CD14-positive monocyte (primary cell): ENCODE data around the gene RFX7. TPM values are rescaled to one million over a fixed set of nuclear protein-coding genes. Genes with fewer than 3 reads are reported as not detected.

Experiments used
- DNase-seq, 3 donors: peaks; one replicate each; pipeline ENCODE4 v3.0.0-alpha.2; 2011 to 2022
- H2AFZ ChIP-seq: 2 replicates; pipeline ENCODE4 v1.6.0; 2012; ENCODE audit warnings: mild to moderate bottlenecking, low read depth, low read length, inconsistent platforms; ENCODE audit not compliant: insufficient read depth, poor library complexity, severe bottlenecking
- H3K27ac ChIP-seq, 2 donors: 1 replicate in 1 of 2; 2 replicates in 1 of 2; pipeline ENCODE4 v1.5.1; 2012 to 2013; ENCODE audit warnings: low read length in 2 of 2, control low read depth in 1 of 2, inconsistent platforms in 1 of 2, low read depth in 1 of 2, mild to moderate bottlenecking in 1 of 2
- H3K27me3 ChIP-seq, 2 donors: one replicate each; pipeline versions ENCODE4 v1.6.0 to v1.6.1; 2011 to 2013; ENCODE audit warnings: low read length in 2 of 2; ENCODE audit not compliant: control insufficient read depth in 2 of 2, insufficient read depth in 2 of 2
- H3K36me3 ChIP-seq, 2 donors: replicated peaks in 1 of 2; 1 replicate in 1 of 2; 2 replicates in 1 of 2; pipeline versions ENCODE4 v1.5.1 to v1.6.1; 2012 to 2013; ENCODE audit warnings: low read length in 2 of 2, control low read depth in 1 of 2, inconsistent platforms in 1 of 2, mild to moderate bottlenecking in 1 of 2; ENCODE audit not compliant: insufficient read depth in 2 of 2, control insufficient read depth in 1 of 2
- H3K4me1 ChIP-seq, 2 donors: 1 replicate in 1 of 2; 2 replicates in 1 of 2; pipeline versions ENCODE4 v1.5.1 to v1.6.1; 2012 to 2013; ENCODE audit warnings: low read length in 2 of 2, control low read depth in 1 of 2, inconsistent platforms in 1 of 2, mild to moderate bottlenecking in 1 of 2, moderate library complexity in 1 of 2; ENCODE audit not compliant: insufficient read depth in 2 of 2, control insufficient read depth in 1 of 2
- H3K4me2 ChIP-seq: replicated peaks from 2 replicates; pipeline ENCODE3; 2012; ENCODE audit warnings: low read length, moderate library complexity, mild to moderate bottlenecking; ENCODE audit not compliant: poor library complexity, severe bottlenecking; ENCODE audit errors: extremely low read depth
- H3K4me3 ChIP-seq, 3 experiments: fragments of 200-600 bp in 1 of 3; sonication (generic) in 1 of 3; replicated peaks in 1 of 3; 1 replicate in 2 of 3; 2 replicates in 1 of 3; pipeline ENCODE4 v1.5.1; 2011 to 2013; ENCODE audit warnings: low read length in 3 of 3, mild to moderate bottlenecking in 3 of 3, control low read depth in 2 of 3, low read depth in 2 of 3, inconsistent platforms in 1 of 3, moderate library complexity in 1 of 3
- H3K79me2 ChIP-seq: 2 replicates; pipeline ENCODE4 v1.6.0; 2012; ENCODE audit warnings: mild to moderate bottlenecking, control low read depth, inconsistent platforms, low read length, moderate library complexity; ENCODE audit not compliant: insufficient read depth
- H3K9ac ChIP-seq: 2 replicates; pipeline ENCODE4 v1.6.0; 2017; ENCODE audit warnings: low read length, mild to moderate bottlenecking; ENCODE audit not compliant: insufficient read depth, poor library complexity, severe bottlenecking
- H3K9me3 ChIP-seq, 2 donors: replicated peaks in 1 of 2; 1 replicate in 1 of 2; 2 replicates in 1 of 2; pipeline versions ENCODE4 v1.5.1 to v1.6.1; 2012 to 2013; ENCODE audit warnings: low read length in 2 of 2, control low read depth in 1 of 2; ENCODE audit not compliant: control insufficient read depth in 1 of 2, insufficient read depth in 1 of 2
- H4K20me1 ChIP-seq: 2 replicates; pipeline ENCODE4 v1.6.0; 2012; ENCODE audit warnings: mild to moderate bottlenecking, low read length, control low read depth, moderate library complexity; ENCODE audit not compliant: insufficient read depth
- H3K27ac Mint-ChIP-seq, 7 donors: one replicate each; pipeline ENCODE4 v1.8.0; 2020; ENCODE audit warnings: mild to moderate bottlenecking in 7 of 7, mixed read lengths in 7 of 7, moderate library complexity in 6 of 7, inconsistent platforms in 2 of 7
- H3K27me3 Mint-ChIP-seq, 3 donors: one replicate each; pipeline ENCODE4 v1.8.0; 2021 to 2022; ENCODE audit warnings: low read depth in 3 of 3, mild to moderate bottlenecking in 3 of 3, mixed read lengths in 3 of 3, moderate library complexity in 3 of 3, inconsistent platforms in 1 of 3
- H3K36me3 Mint-ChIP-seq, 2 donors: one replicate each; pipeline ENCODE4 v1.8.0; 2020; ENCODE audit warnings: mixed read lengths in 2 of 2, inconsistent platforms in 1 of 2, mild to moderate bottlenecking in 1 of 2
- H3K4me1 Mint-ChIP-seq: one replicate; pipeline ENCODE4 v1.8.0; 2020; ENCODE audit warnings: mild to moderate bottlenecking, mixed read lengths
- H3K4me3 Mint-ChIP-seq, 2 donors: one replicate each; pipeline ENCODE4 v1.8.0; 2020; ENCODE audit warnings: mild to moderate bottlenecking in 2 of 2, mixed read lengths in 2 of 2, moderate library complexity in 1 of 2
- H3K9me3 Mint-ChIP-seq, 7 donors: one replicate each; pipeline ENCODE4 v1.8.0; 2020 to 2022; ENCODE audit warnings: mixed read lengths in 7 of 7, mild to moderate bottlenecking in 6 of 7, moderate library complexity in 6 of 7, inconsistent platforms in 2 of 7
- CTCF ChIP-seq: fragments of 200-600 bp; IDR thresholded peaks from one replicate; pipeline ENCODE4 v1.8.0; 2022; ENCODE audit warnings: antibody characterized with exemption, mild to moderate bottlenecking
- WGBS: methylation state at CpG from one replicate; pipeline ENCODE4 v1.1.5; 2013; ENCODE audit warnings: missing lambda C conversion rate; ENCODE audit not compliant: insufficient coverage; 5-methylcytosine and 5-hydroxymethylcytosine counted together
- intact Hi-C, 2 donors: fragments of 100-400 bp; cut with micrococcal nuclease; formaldehyde crosslinking; loops; one replicate each; pipeline versions ENCODE4 v1.15.0 to v1.15.1; 2023
- polyA plus RNA-seq, 3 donors: library from polyadenylated mRNA; depleted of rRNA in 1 of 3; unstranded in 2 of 3; stranded (reverse) in 1 of 3; fragments of 300-500 nt in 2 of 3; fragments of >200 nt in 1 of 3; fragmentation: Illumina TruSeq in 2 of 3; gene quantifications; 1 replicate in 2 of 3; 2 replicates in 1 of 3; pipeline ENCODE4 v1.2.3, GENCODE V29; 2012 to 2021

RFX7 gene
- polyA plus RNA-seq, 3 donors: 1.0 to 2.9 (median 1.2) TPM

- H3K9me3 Mint-ChIP-seq: peaks cover 0 to 5% (median 3%) of the 10 kb centered on the region in 7 donors
- no peak overlapping the region for H3K27ac ChIP-seq
- H3K27me3 Mint-ChIP-seq: peaks cover 0 to 8% (median 0%) of the 10 kb centered on the region in 3 donors
- no peak for DNase-seq
- peaks cover 1% of the 10 kb centered on the region for H3K4me1 Mint-ChIP-seq
- H3K9me3 ChIP-seq: no peaks in the 10 kb centered on the region
- H3K36me3 Mint-ChIP-seq: no peaks in the 10 kb centered on the region
- H3K9ac ChIP-seq: no peak overlapping the region
- H3K4me2 ChIP-seq: no peak overlapping the region
- H3K79me2 ChIP-seq: no peaks in the 10 kb centered on the region
- 43% methylated on average over 4 of the region's 8 CpGs for WGBS
- H3K27me3 ChIP-seq: no peaks in the 10 kb centered on the region
- H4K20me1 ChIP-seq: no peaks in the 10 kb centered on the region
- H3K4me3 Mint-ChIP-seq: no peak overlapping the region
- no peaks in the 10 kb centered on the region for H3K36me3 ChIP-seq
- no peak for TF ChIP-seq CTCF
- no peak overlapping the region for H2AFZ ChIP-seq
- H3K4me3 ChIP-seq: no peak overlapping the region
- intact Hi-C loops: no loop called here
- H3K4me1 ChIP-seq: no peaks in the 10 kb centered on the region
- H3K27ac Mint-ChIP-seq: no peak overlapping the region
These were observed 200.4 kb downstream of the RFX7 start for GRCh38 chr15:56042982-56043980.

GRCh38 chr15:56042498-56042897 is 201.2 kb downstream of the RFX7 start:
- H3K4me2 ChIP-seq: no peak overlapping the region
- Mint-ChIP-seq H3K4me1 (peaks cover 6% of the 10 kb centered on the region), H3K4me3 (no peak overlapping the region), H3K36me3 (no peaks in the 10 kb centered on the region), H3K27ac (no peak overlapping the region), H3K9me3 (peaks cover 0 to 3% (median 2%) of the 10 kb centered on the region in 7 donors), H3K27me3 (peaks cover 0 to 6% (median 0%) of the 10 kb centered on the region in 3 donors)
- 100% methylated on average over 3 of the region's 4 CpGs for WGBS
- intact Hi-C loops: no loop called here
- H3K36me3 ChIP-seq: no peaks in the 10 kb centered on the region
- no peaks in the 10 kb centered on the region for H3K79me2 ChIP-seq
- no peak overlapping the region for H2AFZ ChIP-seq
- H3K4me3 ChIP-seq: no peak overlapping the region
- H3K4me1 ChIP-seq: no peaks in the 10 kb centered on the region
- no peak overlapping the region for H3K9ac ChIP-seq
- no peak overlapping the region for H3K27ac ChIP-seq
- H4K20me1 ChIP-seq: no peaks in the 10 kb centered on the region
- no peak for DNase-seq
- TF ChIP-seq CTCF: no peak
- H3K9me3 ChIP-seq: no peaks in the 10 kb centered on the region
- H3K27me3 ChIP-seq: no peaks in the 10 kb centered on the region
